GM23248 (cell line): ENCODE data around the gene ST7. TPM values are rescaled to one million over a fixed set of nuclear protein-coding genes. Genes with fewer than 3 reads are reported as not detected.

Source experiments
- DNase-seq: peaks from one replicate; pipeline ENCODE4 v3.0.0-alpha.2; 2015
- H2AFZ ChIP-seq: fragments of 200-600 bp; sonication (generic); 2 replicates; pipeline ENCODE4 v1.6.1; 2016; ENCODE audit warnings: antibody characterized with exemption
- H3F3A ChIP-seq: fragments of 200-600 bp; sonication (generic); 2 replicates; pipeline ENCODE4 v1.6.1; 2016; ENCODE audit warnings: mild to moderate bottlenecking, antibody characterized with exemption, mixed run types; ENCODE audit not compliant: insufficient read depth
- H3K27ac ChIP-seq: fragments of 200-600 bp; sonication (generic); 2 replicates; pipeline ENCODE4 v1.5.1; 2016; ENCODE audit warnings: mild to moderate bottlenecking
- H3K27me3 ChIP-seq: fragments of 200-600 bp; sonication (generic); replicated peaks from 2 replicates; pipeline ENCODE4 v1.6.1; 2016; ENCODE audit warnings: mild to moderate bottlenecking; ENCODE audit not compliant: insufficient read depth
- H3K36me3 ChIP-seq: fragments of 200-600 bp; sonication (generic); 2 replicates; pipeline ENCODE4 v1.6.1; 2016; ENCODE audit warnings: low read depth, mild to moderate bottlenecking
- H3K4me1 ChIP-seq: fragments of 200-600 bp; sonication (generic); 2 replicates; pipeline ENCODE4 v1.6.1; 2016; ENCODE audit warnings: mild to moderate bottlenecking; ENCODE audit not compliant: insufficient read depth
- H3K4me2 ChIP-seq: fragments of 200-600 bp; sonication (generic); one replicate; pipeline ENCODE4 v1.6.1; 2016; ENCODE audit warnings: mild to moderate bottlenecking; ENCODE audit not compliant: unreplicated experiment
- H3K4me3 ChIP-seq: fragments of 200-600 bp; sonication (generic); 2 replicates; pipeline ENCODE4 v1.5.1; 2016; ENCODE audit warnings: mild to moderate bottlenecking
- H3K79me2 ChIP-seq: fragments of 200-600 bp; sonication (generic); 2 replicates; pipeline ENCODE4 v1.6.1; 2016; ENCODE audit warnings: mild to moderate bottlenecking; ENCODE audit not compliant: insufficient read depth
- H3K9ac ChIP-seq: fragments of 200-600 bp; sonication (generic); 2 replicates; pipeline ENCODE4 v1.6.1; 2016; ENCODE audit warnings: mild to moderate bottlenecking
- H3K9me2 ChIP-seq: fragments of 200-600 bp; sonication (generic); 2 replicates; pipeline ENCODE4 v1.6.1; 2016; ENCODE audit warnings: mixed run types, mild to moderate bottlenecking, moderate library complexity; ENCODE audit not compliant: insufficient read depth
- H3K9me3 ChIP-seq: fragments of 200-600 bp; sonication (generic); one replicate; pipeline ENCODE4 v1.6.1; 2017; ENCODE audit warnings: low read depth
- H4K20me1 ChIP-seq: fragments of 200-600 bp; sonication (generic); 2 replicates; pipeline ENCODE4 v1.6.0; 2016; ENCODE audit not compliant: insufficient read depth
- EZH2 ChIP-seq: fragments of 200-600 bp; sonication (generic); IDR thresholded peaks from 2 replicates; pipeline ENCODE4 v1.6.1; 2018; ENCODE audit warnings: antibody characterized with exemption, mild to moderate bottlenecking; ENCODE audit not compliant: insufficient read depth, poor library complexity, severe bottlenecking
- EZH2phosphoT487 ChIP-seq: fragments of 200-600 bp; sonication (generic); IDR thresholded peaks from 2 replicates; pipeline ENCODE4 v1.6.1; 2018; ENCODE audit warnings: antibody characterized with exemption, moderate library complexity, mild to moderate bottlenecking, low read depth; ENCODE audit not compliant: insufficient read depth
- WGBS, 2 experiments: methylation state at CpG; one replicate each; pipeline ENCODE4 v1.1.6; 2015 to 2017; ENCODE audit warnings: low lambda C conversion rate in 2 of 2, low coverage in 1 of 2; ENCODE audit errors: missing lambda C conversion rate in 2 of 2; 5-methylcytosine and 5-hydroxymethylcytosine counted together
- in situ Hi-C: fragments of 300-500 bp; cut with MboI; formaldehyde crosslinking; loops from 2 replicates; pipeline ENCODE4 v1.15.0; 2020
- polyA plus RNA-seq: library from polyadenylated mRNA; unstranded; fragments of >200 nt; fragmentation: Nextera tagmentation; extraction: Ambion mirVana; gene quantifications from 2 replicates; pipeline ENCODE4 v1.2.1, GENCODE V29; 2016
- total RNA-seq: library from RNA; depleted of rRNA; stranded (reverse); fragments of >200 nt; shearing (Covaris generic); gene quantifications from 2 replicates; pipeline ENCODE4 v1.2.3, GENCODE V29; 2014

Gene ST7
- total and polyA plus RNA-seq, 2 experiments from 2014 or later = 17.8 to 21.9 TPM

DNA sequence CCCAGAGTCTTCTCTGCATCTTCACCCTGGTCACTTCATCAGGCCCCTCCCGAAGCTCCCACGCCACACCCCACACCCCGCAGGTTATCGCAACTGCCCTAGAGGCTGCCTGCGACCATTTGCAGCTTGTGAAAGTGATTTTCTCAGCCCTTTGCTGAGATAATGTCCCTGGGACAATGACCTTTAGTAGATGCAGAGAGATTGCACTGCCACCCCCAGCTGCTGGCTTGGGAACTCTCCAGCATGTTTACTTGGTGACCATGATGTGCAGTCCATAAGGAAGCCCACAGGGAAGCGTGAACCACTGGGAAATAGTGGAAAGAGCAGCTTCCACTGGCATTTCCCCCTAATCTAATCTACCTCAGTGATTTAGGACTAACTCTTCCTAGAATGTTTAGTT, 272.2 kb downstream of the ST7 start:
- H4K20me1 ChIP-seq = no peaks in the 10 kb centered on the region
- H3K27ac ChIP-seq = no peak overlapping the region
- H3K27me3 ChIP-seq = no peaks in the 10 kb centered on the region
- H3K36me3 ChIP-seq = peaks cover 7% of the 10 kb centered on the region; the same call in 1 of the 2 replicates
- H3K79me2 ChIP-seq = no peaks in the 10 kb centered on the region
- WGBS, 2 experiments = 91 to 97% methylated on average over 6 of the region's 6 CpGs
- H3K4me2 ChIP-seq = no peak overlapping the region
- no peak overlapping the region for H3K4me3 ChIP-seq
- no peak for DNase-seq
- no peak overlapping the region for H3K9ac ChIP-seq
- TF ChIP-seq EZH2phosphoT487 = no peak
- no peak for TF ChIP-seq EZH2
- no peaks in the 10 kb centered on the region for H3K9me3 ChIP-seq
- in situ Hi-C loops = no loop called here
- H2AFZ ChIP-seq = no peak overlapping the region
- H3K9me2 ChIP-seq = no peaks in the 10 kb centered on the region
- peaks cover 13% of the 10 kb centered on the region for H3K4me1 ChIP-seq
- peaks cover 10% of the 10 kb centered on the region for H3F3A ChIP-seq

DNA sequence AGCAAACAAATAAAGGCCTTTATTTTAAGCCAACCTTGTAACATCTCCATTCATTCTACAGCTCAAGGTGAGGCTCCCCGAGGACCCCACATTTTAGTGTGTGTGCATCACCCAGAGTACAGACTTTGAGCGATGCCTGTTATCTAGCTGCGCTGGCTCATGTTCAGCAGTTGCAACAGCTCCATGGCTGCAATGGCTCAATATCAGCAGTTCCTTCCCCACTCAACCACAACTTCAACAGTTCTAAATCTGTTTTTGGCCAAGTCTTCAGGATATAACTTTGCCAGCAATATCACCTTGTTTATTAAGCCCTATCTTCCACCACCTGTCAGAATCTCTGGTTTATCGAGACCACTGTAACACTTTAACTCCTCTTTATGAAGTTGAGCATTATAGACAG, 273.8 kb downstream of the ST7 start:
- no peak overlapping the region for H3K9ac ChIP-seq
- no peak overlapping the region for H3K4me3 ChIP-seq
- DNase-seq = peak; percentile 36
- H2AFZ ChIP-seq = no peak overlapping the region
- no peak overlapping the region for H3K27ac ChIP-seq
- in situ Hi-C loops = no loop called here
- H3K4me1 ChIP-seq = peaks cover 21% of the 10 kb centered on the region
- H3K9me3 ChIP-seq = no peaks in the 10 kb centered on the region
- H4K20me1 ChIP-seq = no peaks in the 10 kb centered on the region
- TF ChIP-seq EZH2phosphoT487 (no peak), EZH2 (no peak)
- no peaks in the 10 kb centered on the region for H3K79me2 ChIP-seq
- peaks cover 7% of the 10 kb centered on the region; the same call in 1 of the 2 replicates for H3K36me3 ChIP-seq
- no peak overlapping the region for H3K4me2 ChIP-seq
- H3F3A ChIP-seq = peaks cover 18% of the 10 kb centered on the region
- H3K9me2 ChIP-seq = no peaks in the 10 kb centered on the region
- WGBS, 2 experiments = 71 to 75% methylated on average over 4 of the region's 4 CpGs
- H3K27me3 ChIP-seq = no peaks in the 10 kb centered on the region

DNA sequence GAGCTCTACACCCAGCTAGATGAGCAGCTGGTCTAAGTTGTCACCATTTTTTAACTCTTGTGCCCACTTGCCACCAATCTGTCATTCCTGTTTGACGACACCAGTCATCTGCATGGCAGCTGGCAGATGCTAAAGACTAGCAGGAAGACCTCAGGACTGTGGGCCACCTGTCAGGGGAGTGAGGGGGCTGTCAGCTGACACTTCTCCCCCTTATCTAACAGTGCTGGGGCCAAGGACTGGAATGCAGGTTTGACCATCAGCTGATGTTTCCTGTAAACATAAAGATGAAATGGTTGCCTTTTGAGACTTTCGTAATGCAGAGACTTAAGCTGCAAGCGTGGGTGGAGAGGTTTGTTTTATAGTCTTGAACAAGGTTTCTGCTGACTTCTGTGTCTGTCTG, 276.0 kb downstream of the ST7 start:
- Histone ChIP-seq H3K79me2 (no peaks in the 10 kb centered on the region), H3K36me3 (no peaks in the 10 kb centered on the region), H3K4me1 (peaks cover 21% of the 10 kb centered on the region), H3K4me2 (no peak overlapping the region), H3K9ac (no peak overlapping the region), H3K9me2 (no peaks in the 10 kb centered on the region), H4K20me1 (no peaks in the 10 kb centered on the region), H3K27me3 (no peaks in the 10 kb centered on the region), H3K4me3 (no peak overlapping the region), H3K9me3 (no peaks in the 10 kb centered on the region), H3F3A (peaks cover 18% of the 10 kb centered on the region), H3K27ac (no peak overlapping the region), H2AFZ (no peak overlapping the region)
- in situ Hi-C loops = no loop called here
- WGBS, 2 experiments = 89 to 92% methylated on average over 3 of the region's 3 CpGs
- TF ChIP-seq EZH2 (no peak), EZH2phosphoT487 (no peak)
- peak; percentile 21 for DNase-seq

- Histone ChIP-seq H3K79me2 (no peaks in the 10 kb centered on the region), H3K36me3 (no peaks in the 10 kb centered on the region), H3K4me3 (no peak overlapping the region), H3K4me2 (peak overlapping the region; percentile 48), H3K9ac (peak overlapping the region; percentile 26; the same call in 1 of the 2 replicates), H2AFZ (no peak overlapping the region), H3K9me2 (no peaks in the 10 kb centered on the region), H3K27ac (peak overlapping the region; percentile 57), H3K4me1 (peaks cover 21% of the 10 kb centered on the region), H3K9me3 (no peaks in the 10 kb centered on the region), H3F3A (peaks cover 18% of the 10 kb centered on the region), H4K20me1 (no peaks in the 10 kb centered on the region), H3K27me3 (no peaks in the 10 kb centered on the region)
- WGBS, 2 experiments = 48 to 52% methylated on average over 4 of the region's 4 CpGs
- in situ Hi-C loops = no loop called here
- TF ChIP-seq EZH2 (no peak), EZH2phosphoT487 (peak; percentile 92)
- DNase-seq = peak; percentile 74
Observed at GRCh38 chr7:117230276-117231046, 277.2 kb downstream of the ST7 start.
